Spleen (tissue), 11 donors: ENCODE data around the gene LDLRAP1. TPM values are rescaled to one million over a fixed set of nuclear protein-coding genes. Genes with fewer than 3 reads are reported as not detected.

Source experiments
- DNase-seq: peaks from one replicate; pipeline ENCODE4 v3.0.0-alpha.2; 2020
- H3K27ac ChIP-seq, 8 donors: fragments of 200-600 bp; sonication (generic) in 7 of 8; 1 replicate in 4 of 8; 2 replicates in 4 of 8; pipeline versions ENCODE4 v1.5.0 to v1.8.0; 2016 to 2021; ENCODE audit warnings: inconsistent platforms in 4 of 8, mild to moderate bottlenecking in 4 of 8, moderate library complexity in 1 of 8
- H3K27me3 ChIP-seq, 7 donors: fragments of 200-600 bp; sonication (generic) in 6 of 7; replicated peaks in 1 of 7; 1 replicate in 4 of 7; 2 replicates in 3 of 7; pipeline versions ENCODE4 v1.5.0 to v1.8.0; 2016 to 2021; ENCODE audit warnings: inconsistent platforms in 3 of 7, mild to moderate bottlenecking in 1 of 7
- H3K36me3 ChIP-seq, 6 donors: fragments of 200-600 bp; sonication (generic) in 5 of 6; 1 replicate in 4 of 6; 2 replicates in 2 of 6; pipeline versions ENCODE4 v1.5.0 to v1.8.0; 2016 to 2021; ENCODE audit warnings: inconsistent platforms in 2 of 6
- H3K4me1 ChIP-seq, 6 donors: fragments of 200-600 bp; sonication (generic) in 5 of 6; 1 replicate in 3 of 6; 2 replicates in 3 of 6; pipeline versions ENCODE4 v1.5.0 to v1.8.0; 2016 to 2021; ENCODE audit warnings: inconsistent platforms in 3 of 6
- H3K4me3 ChIP-seq, 8 donors: fragments of 200-600 bp; sonication (generic) in 7 of 8; 1 replicate in 4 of 8; 2 replicates in 4 of 8; pipeline versions ENCODE4 v1.5.0 to v1.8.0; 2016 to 2021; ENCODE audit warnings: inconsistent platforms in 4 of 8, mild to moderate bottlenecking in 4 of 8, moderate library complexity in 2 of 8
- H3K9me3 ChIP-seq, 8 donors: fragments of 200-600 bp; sonication (generic) in 7 of 8; 1 replicate in 4 of 8; 2 replicates in 4 of 8; pipeline versions ENCODE4 v1.5.0 to v1.8.0; 2016 to 2021; ENCODE audit warnings: inconsistent platforms in 4 of 8
- POLR2A ChIP-seq, 3 donors: fragments of 450-650 bp; IDR thresholded peaks; one replicate each; pipeline ENCODE4 v1.5.1; 2017; ENCODE audit warnings: antibody characterized with exemption in 3 of 3, mild to moderate bottlenecking in 1 of 3
- POLR2AphosphoS5 ChIP-seq, 3 donors: sonication (generic); formaldehyde crosslinking; IDR thresholded peaks; one replicate each; pipeline ENCODE4 v1.5.1; 2017; ENCODE audit warnings: antibody characterized with exemption in 3 of 3
- WGBS, 5 donors: extraction: QIAGEN DNeasy Blood & Tissue Kit in 3 of 5; methylation state at CpG; one replicate each; pipeline versions ENCODE4 v1.1.5 to v1.1.7; 2013 to 2018; 5-methylcytosine and 5-hydroxymethylcytosine counted together
- intact Hi-C: fragments of 100-400 bp; cut with DNase I; formaldehyde crosslinking; loops from one replicate; pipeline ENCODE4 v1.15.0; 2023; ENCODE audit warnings: low total_unique reads
- polyA plus RNA-seq, 3 donors: library from polyadenylated mRNA; stranded (reverse); fragments of 200-250 nt; gene quantifications; one replicate each; pipeline ENCODE4 v1.2.1, GENCODE V29; 2013
- total RNA-seq, 7 donors: library from RNA; depleted of rRNA in 3 of 7; stranded (reverse); fragments of >200 nt in 3 of 7; fragmentation: NEBNext Ultra II Directional in 4 of 7; extraction: Animal tissue kit (Norgen Biotek cat#: 25700) in 4 of 7; gene quantifications; one replicate each; pipeline versions ENCODE4 v1.1.0 to v1.2.1, GENCODE V29; 2016 to 2021
- TF ChIP-seq, protein P1 (sequence below), 11 experiments: fragments of 200-600 bp in 7 of 11; fragments of 450-650 bp in 4 of 11; sonication (generic) in 4 of 11; IDR thresholded peaks in 8 of 11; conservative IDR thresholded peaks in 3 of 11; 1 replicate in 7 of 11; 2 replicates in 4 of 11; pipeline versions ENCODE4 v1.4.0 to v1.8.0; 2016 to 2021; ENCODE audit warnings: antibody characterized with exemption in 11 of 11, inconsistent platforms in 4 of 11, mild to moderate bottlenecking in 1 of 11
- donor health status: healthy with polysubstance abuse.
- donor health status: DM: no; HTN: no; CAD: no; lungs with moderate emphysema.
- donor health status: DM: no; HTN: no; CAD: no.
- donor health status: Bipolar disorder and iron deficiency.
- donor health status: healthy.
- donor health status: DM: no; HTN: no; CAD: no.
- donor health status: DM: yes; HTN: yes; CAD: no.

LDLRAP1 gene
- total and polyA plus RNA-seq, 10 donors: 21.7 to 105 (median 72.4) TPM

DNA sequence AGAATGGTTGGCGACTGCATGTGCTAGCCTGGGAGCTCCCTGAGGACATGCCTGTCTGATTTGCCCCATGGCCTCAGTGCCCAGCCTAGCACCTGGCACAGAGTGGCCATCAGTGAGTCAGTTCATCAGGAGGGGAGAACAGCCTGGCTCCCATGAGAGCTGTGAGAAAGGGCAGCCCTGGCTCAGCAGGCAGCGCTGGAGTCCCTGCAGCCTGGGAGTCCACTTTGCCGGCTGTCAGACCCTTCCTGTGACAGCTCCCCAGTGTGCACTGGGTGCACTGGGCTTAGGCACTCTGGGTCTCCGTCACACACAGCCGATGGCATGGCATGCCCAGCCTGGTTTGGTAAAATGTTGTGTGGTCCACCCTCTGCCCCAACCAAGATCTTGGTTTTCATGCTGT is 28.7 kb downstream of the LDLRAP1 start:
- no peaks in the 10 kb centered on the region for H3K9me3 ChIP-seq
- H3K4me1 ChIP-seq: peaks cover 15 to 63% (median 49%) of the 10 kb centered on the region in 6 donors
- intact Hi-C loops: no loop called here
- H3K36me3 ChIP-seq: peaks cover 0 to 20% (median 0%) of the 10 kb centered on the region in 6 donors
- H3K4me3 ChIP-seq: no peak overlapping the region
- DNase-seq: no peak
- H3K27ac ChIP-seq: no peak overlapping the region
- WGBS, 5 donors: 84 to 94% (median 87%) methylated on average over 3 to 5 of the region's 5 CpGs
- peaks cover 0 to 13% (median 0%) of the 10 kb centered on the region in 7 donors for H3K27me3 ChIP-seq
- peak in 2 of 3 donors; percentile 4 to 71 for TF ChIP-seq POLR2AphosphoS5 (IDR thresholded peaks at IDR 0.05)
- no peak for TF ChIP-seq POLR2A (IDR thresholded peaks at IDR 0.05)
- TF ChIP-seq, protein P1, sequence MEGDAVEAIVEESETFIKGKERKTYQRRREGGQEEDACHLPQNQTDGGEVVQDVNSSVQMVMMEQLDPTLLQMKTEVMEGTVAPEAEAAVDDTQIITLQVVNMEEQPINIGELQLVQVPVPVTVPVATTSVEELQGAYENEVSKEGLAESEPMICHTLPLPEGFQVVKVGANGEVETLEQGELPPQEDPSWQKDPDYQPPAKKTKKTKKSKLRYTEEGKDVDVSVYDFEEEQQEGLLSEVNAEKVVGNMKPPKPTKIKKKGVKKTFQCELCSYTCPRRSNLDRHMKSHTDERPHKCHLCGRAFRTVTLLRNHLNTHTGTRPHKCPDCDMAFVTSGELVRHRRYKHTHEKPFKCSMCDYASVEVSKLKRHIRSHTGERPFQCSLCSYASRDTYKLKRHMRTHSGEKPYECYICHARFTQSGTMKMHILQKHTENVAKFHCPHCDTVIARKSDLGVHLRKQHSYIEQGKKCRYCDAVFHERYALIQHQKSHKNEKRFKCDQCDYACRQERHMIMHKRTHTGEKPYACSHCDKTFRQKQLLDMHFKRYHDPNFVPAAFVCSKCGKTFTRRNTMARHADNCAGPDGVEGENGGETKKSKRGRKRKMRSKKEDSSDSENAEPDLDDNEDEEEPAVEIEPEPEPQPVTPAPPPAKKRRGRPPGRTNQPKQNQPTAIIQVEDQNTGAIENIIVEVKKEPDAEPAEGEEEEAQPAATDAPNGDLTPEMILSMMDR (IDR thresholded peaks at IDR 0.05 in 8 of 11, conservative IDR thresholded peaks at IDR 0.05 in 3 of 11): no peak

- no peak for DNase-seq
- peaks cover 0 to 13% (median 0%) of the 10 kb centered on the region in 7 donors for H3K27me3 ChIP-seq
- H3K4me3 ChIP-seq: no peak overlapping the region
- intact Hi-C loops: no loop called here
- H3K9me3 ChIP-seq: no peaks in the 10 kb centered on the region
- no peak for TF ChIP-seq POLR2A (IDR thresholded peaks at IDR 0.05)
- TF ChIP-seq, protein P1 (IDR thresholded peaks at IDR 0.05 in 8 of 11, conservative IDR thresholded peaks at IDR 0.05 in 3 of 11): peak; percentile 52 to 85 (median 74)
- peak; percentile 20 to 65 (median 40) for TF ChIP-seq POLR2AphosphoS5 (IDR thresholded peaks at IDR 0.05)
- peaks cover 10 to 55% (median 40%) of the 10 kb centered on the region in 6 donors for H3K4me1 ChIP-seq
- H3K36me3 ChIP-seq: peaks cover 0 to 12% (median 0%) of the 10 kb centered on the region in 6 donors
- H3K27ac ChIP-seq: no peak overlapping the region
- 38 to 49% (median 41%) methylated on average over 17 to 18 of the region's 18 CpGs for WGBS, 5 donors
Observed at GRCh38 chr1:25572708-25573590, 29.5 kb downstream of the LDLRAP1 start.

- no peak for TF ChIP-seq POLR2A (IDR thresholded peaks at IDR 0.05)
- TF ChIP-seq POLR2AphosphoS5 (IDR thresholded peaks at IDR 0.05): peak in 1 of 3 donors; percentile 4
- TF ChIP-seq, protein P1 (IDR thresholded peaks at IDR 0.05 in 8 of 11, conservative IDR thresholded peaks at IDR 0.05 in 3 of 11): no peak
- WGBS, 5 donors: 76 to 83% (median 82%) methylated on average over 9 of the region's 9 CpGs
Observed at GRCh38 chr1:25573591-25573930, 30.2 kb downstream of the LDLRAP1 start.

GRCh38 chr1:25573961-25574360 is 30.6 kb downstream of the LDLRAP1 start:
- no peak for DNase-seq
- Histone ChIP-seq H3K4me1 (peaks cover 7 to 44% (median 30%) of the 10 kb centered on the region in 6 donors), H3K4me3 (no peak overlapping the region), H3K9me3 (no peaks in the 10 kb centered on the region), H3K27ac (no peak overlapping the region), H3K36me3 (peaks cover 0 to 1% (median 0%) of the 10 kb centered on the region in 6 donors), H3K27me3 (peaks cover 0 to 13% (median 0%) of the 10 kb centered on the region in 7 donors)
- intact Hi-C loops: no loop called here
- TF ChIP-seq POLR2A (IDR thresholded peaks at IDR 0.05) (no peak), POLR2AphosphoS5 (IDR thresholded peaks at IDR 0.05) (peak in 2 of 3 donors; percentile 19 to 66)
- 77 to 91% (median 82%) methylated on average over 8 of the region's 8 CpGs for WGBS, 5 donors

More at GRCh38 chr1:25573591-25573930, 30.2 kb downstream of the LDLRAP1 start:
- Histone ChIP-seq H3K4me3 (no peak overlapping the region), H3K36me3 (peaks cover 0 to 5% (median 0%) of the 10 kb centered on the region in 6 donors), H3K9me3 (no peaks in the 10 kb centered on the region), H3K27ac (no peak overlapping the region), H3K4me1 (peaks cover 10 to 48% (median 34%) of the 10 kb centered on the region in 6 donors), H3K27me3 (peaks cover 0 to 13% (median 0%) of the 10 kb centered on the region in 7 donors)
- intact Hi-C loops: no loop called here
- no peak for DNase-seq
